B cell (primary cell): ENCODE results near the gene HOXC4. TPM values are rescaled to one million over a fixed set of nuclear protein-coding genes. Genes with fewer than 3 reads are reported as not detected.
A peak's percentile ranks its signal among the peaks of the same experiment; 100 is the strongest.

Experiments used
- ATAC-seq: fragments of 200-7000 bp; cut with Tn5 transposase; one replicate; pipeline ENCODE4 v1.10.0; 2021; ENCODE audit warnings: low read depth, mild to moderate bottlenecking, moderate number of reproducible peaks, moderate library complexity
- CTCF ChIA-PET: fragments of 350-600 bp; sonication (Branson Sonifier 250); formaldehyde crosslinking; loops from one replicate; lab custom pipeline; 2021; ENCODE audit warnings: antibody characterized with exemption, inconsistent platforms; lab: Charles Lee
- POLR2A ChIA-PET: fragments of 350-600 bp; sonication (Branson Sonifier 250); formaldehyde crosslinking; loops from one replicate; lab custom pipeline; 2021; ENCODE audit warnings: antibody characterized with exemption; lab: Charles Lee
- DNase-seq: peaks from one replicate; pipeline ENCODE4 v3.0.0; 2013
- H2AFZ ChIP-seq: 2 replicates; pipeline ENCODE4 v1.6.1; 2012; ENCODE audit warnings: mild to moderate bottlenecking, low read depth, low read length; ENCODE audit not compliant: insufficient read depth, poor library complexity, severe bottlenecking
- H3K27ac ChIP-seq, 2 donors: 1 replicate in 1 of 2; 2 replicates in 1 of 2; pipeline ENCODE4 v1.5.1; 2012 to 2013; ENCODE audit warnings: low read length in 2 of 2, mild to moderate bottlenecking in 2 of 2, moderate library complexity in 1 of 2
- H3K27me3 ChIP-seq, 4 experiments: fragments of 200-600 bp in 1 of 4; sonication (generic) in 1 of 4; replicated peaks in 1 of 4; 1 replicate in 2 of 4; 2 replicates in 2 of 4; pipeline versions ENCODE4 v1.6.1 to v1.7.0; 2013 to 2016; ENCODE audit warnings: low read length in 3 of 4, mild to moderate bottlenecking in 2 of 4, mixed read lengths in 1 of 4, moderate library complexity in 1 of 4; ENCODE audit not compliant: insufficient read depth in 4 of 4, control insufficient read depth in 3 of 4; ENCODE audit errors: control extremely low read depth in 1 of 4
- H3K36me3 ChIP-seq, 2 experiments: replicated peaks in 1 of 2; 1 replicate in 1 of 2; 2 replicates in 1 of 2; pipeline versions ENCODE4 v1.6.1 to v1.7.1; 2013; ENCODE audit warnings: low read length in 1 of 2; ENCODE audit not compliant: insufficient read depth in 2 of 2, control insufficient read depth in 1 of 2; ENCODE audit errors: control extremely low read depth in 1 of 2, extremely low read depth in 1 of 2
- H3K4me1 ChIP-seq, 2 donors: fragments of 200-600 bp in 1 of 2; sonication (generic) in 1 of 2; 1 replicate in 1 of 2; 2 replicates in 1 of 2; pipeline versions ENCODE4 v1.5.1 to v1.6.1; 2013 to 2017; ENCODE audit warnings: low read length in 2 of 2; ENCODE audit not compliant: control insufficient read depth in 2 of 2, insufficient read depth in 2 of 2
- H3K4me2 ChIP-seq: replicated peaks from 2 replicates; pipeline ENCODE3; 2012; ENCODE audit warnings: mild to moderate bottlenecking, low read depth, low read length; ENCODE audit not compliant: poor library complexity, severe bottlenecking
- H3K4me3 ChIP-seq, 5 experiments: fragments of 200-600 bp in 1 of 5; sonication (generic) in 1 of 5; 1 replicate in 3 of 5; 2 replicates in 2 of 5; pipeline versions ENCODE4 v1.5.1 to v1.7.0; 2011 to 2016; ENCODE audit warnings: low read length in 4 of 5, mild to moderate bottlenecking in 4 of 5, low read depth in 2 of 5, control low read depth in 1 of 5, moderate library complexity in 1 of 5; ENCODE audit not compliant: insufficient read depth in 1 of 5; ENCODE audit errors: control extremely low read depth in 1 of 5, extremely low read depth in 1 of 5
- H3K79me2 ChIP-seq: fragments of 200-600 bp; sonication (generic); one replicate; pipeline ENCODE4 v1.6.0; 2016; ENCODE audit warnings: low read length; ENCODE audit not compliant: control insufficient read depth, insufficient read depth
- H3K9ac ChIP-seq: fragments of 200-600 bp; sonication (generic); 2 replicates; pipeline ENCODE4 v1.6.1; 2017; ENCODE audit warnings: mild to moderate bottlenecking, low read length, moderate library complexity
- H3K9me3 ChIP-seq, 3 donors: one replicate each; pipeline versions ENCODE4 v1.6.1 to v1.7.1; 2013; ENCODE audit warnings: low read length in 2 of 3; ENCODE audit not compliant: control insufficient read depth in 2 of 3, insufficient read depth in 1 of 3; ENCODE audit errors: control extremely low read depth in 1 of 3
- H4K20me1 ChIP-seq: 2 replicates; pipeline ENCODE4 v1.6.0; 2012; ENCODE audit warnings: mild to moderate bottlenecking, low read length; ENCODE audit not compliant: insufficient read depth, control insufficient read depth, poor library complexity, severe bottlenecking
- H3K27ac Mint-ChIP-seq: one replicate; pipeline ENCODE4 v1.8.0; 2021; ENCODE audit warnings: mixed read lengths
- H3K27me3 Mint-ChIP-seq: one replicate; pipeline ENCODE4 v1.8.0; 2021; ENCODE audit warnings: mixed read lengths
- H3K4me1 Mint-ChIP-seq: one replicate; pipeline ENCODE4 v1.8.0; 2021; ENCODE audit warnings: mixed read lengths
- H3K4me3 Mint-ChIP-seq: one replicate; pipeline ENCODE4 v1.8.0; 2021; ENCODE audit warnings: mixed read lengths
- H3K9me3 Mint-ChIP-seq: one replicate; pipeline ENCODE4 v1.8.0; 2022; ENCODE audit warnings: mixed read lengths; ENCODE audit not compliant: insufficient read depth
- EZH2 ChIP-seq: IDR thresholded peaks from 2 replicates; pipeline ENCODE4 v1.6.1; 2012; ENCODE audit warnings: borderline replicate concordance, low read depth, mild to moderate bottlenecking, moderate library complexity, low read length; ENCODE audit not compliant: insufficient read depth, poor library complexity, severe bottlenecking
- WGBS: methylation state at CpG from one replicate; pipeline ENCODE4 v1.1.5; 2013; ENCODE audit warnings: missing lambda C conversion rate; ENCODE audit not compliant: insufficient coverage; 5-methylcytosine and 5-hydroxymethylcytosine counted together
- intact Hi-C: fragments of 100-400 bp; cut with micrococcal nuclease; formaldehyde crosslinking; loops from one replicate; pipeline ENCODE4 v1.10.0; 2022
- polyA plus RNA-seq: library from polyadenylated mRNA; depleted of rRNA; stranded (reverse); fragments of >200 nt; gene quantifications from 2 replicates; pipeline ENCODE4 v1.2.3, GENCODE V29; 2012
- total RNA-seq, 2 donors: library from RNA; stranded (reverse); fragments of 120-200 nt in 1 of 2; gene quantifications; 1 replicate in 1 of 2; 2 replicates in 1 of 2; pipeline versions ENCODE4 v1.2.3 to v1.2.4, GENCODE V29; 2013 to 2022
- TF ChIP-seq, protein P1 (sequence below): fragments of 200-600 bp; IDR thresholded peaks from one replicate; pipeline ENCODE4 v1.8.0; 2022; ENCODE audit warnings: antibody characterized with exemption, mild to moderate bottlenecking

HOXC4 gene
- total and polyA plus RNA-seq, 2 donors (not counting 1 experiment from before 2014, with no cell fraction given), result 4.3 to 6.5 TPM

- ATAC-seq (peak; percentile 87), DNase-seq (peak; percentile 84)
- H3K4me2 ChIP-seq, result peak overlapping the region; percentile 88
- no peaks in the 10 kb centered on the region for H4K20me1 ChIP-seq
- WGBS, result 4% methylated on average over 29 of the region's 34 CpGs
- peaks cover 0 to 93% (median 73%) of the 10 kb centered on the region in 4 experiments for H3K27me3 ChIP-seq
- ChIA-PET CTCF (interaction anchor here (0.9 to 3.9 kb wide), 11 partner anchors 9 to 190 kb away, joined by 3 to 31 read pairs (median 4); partner anchors contain the start of genes HOXC5 and HOXC8), POLR2A (interaction anchor here (0.6 to 1.5 kb wide), 8 partner anchors 10 to 798 kb away, joined by 3 to 10 read pairs (median 6); partner anchors contain the start of gene HOXC6)
- peaks cover 25 to 42% of the 10 kb centered on the region in 2 donors for H3K4me1 ChIP-seq
- Mint-ChIP-seq H3K4me3 (peak overlapping the region; percentile 90), H3K9me3 (no peaks in the 10 kb centered on the region), H3K27ac (peak overlapping the region; percentile 83), H3K27me3 (peaks cover 63% of the 10 kb centered on the region), H3K4me1 (peaks cover 22% of the 10 kb centered on the region)
- peak overlapping the region; percentile 70 for H3K9ac ChIP-seq
- peak overlapping the region in 4 of 5 experiments; percentile 43 to 71 (median 48) for H3K4me3 ChIP-seq
- peaks cover 0 to 45% (median 6%) of the 10 kb centered on the region in 3 donors for H3K9me3 ChIP-seq
- H3K79me2 ChIP-seq, result no peaks in the 10 kb centered on the region
- TF ChIP-seq, protein P1, sequence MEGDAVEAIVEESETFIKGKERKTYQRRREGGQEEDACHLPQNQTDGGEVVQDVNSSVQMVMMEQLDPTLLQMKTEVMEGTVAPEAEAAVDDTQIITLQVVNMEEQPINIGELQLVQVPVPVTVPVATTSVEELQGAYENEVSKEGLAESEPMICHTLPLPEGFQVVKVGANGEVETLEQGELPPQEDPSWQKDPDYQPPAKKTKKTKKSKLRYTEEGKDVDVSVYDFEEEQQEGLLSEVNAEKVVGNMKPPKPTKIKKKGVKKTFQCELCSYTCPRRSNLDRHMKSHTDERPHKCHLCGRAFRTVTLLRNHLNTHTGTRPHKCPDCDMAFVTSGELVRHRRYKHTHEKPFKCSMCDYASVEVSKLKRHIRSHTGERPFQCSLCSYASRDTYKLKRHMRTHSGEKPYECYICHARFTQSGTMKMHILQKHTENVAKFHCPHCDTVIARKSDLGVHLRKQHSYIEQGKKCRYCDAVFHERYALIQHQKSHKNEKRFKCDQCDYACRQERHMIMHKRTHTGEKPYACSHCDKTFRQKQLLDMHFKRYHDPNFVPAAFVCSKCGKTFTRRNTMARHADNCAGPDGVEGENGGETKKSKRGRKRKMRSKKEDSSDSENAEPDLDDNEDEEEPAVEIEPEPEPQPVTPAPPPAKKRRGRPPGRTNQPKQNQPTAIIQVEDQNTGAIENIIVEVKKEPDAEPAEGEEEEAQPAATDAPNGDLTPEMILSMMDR, result no peak
- no peaks in the 10 kb centered on the region for H3K36me3 ChIP-seq
- H3K27ac ChIP-seq, result peak overlapping the region; percentile 30 to 40
- H2AFZ ChIP-seq, result peak overlapping the region; percentile 82
- intact Hi-C loops, result loop anchor here (1.0 kb wide), 1 partner anchor 35 kb away; the partner anchor contains the start of gene HOXC4
Observed at GRCh38 chr12:54017878-54018467, 35.7 kb upstream of the HOXC4 start.

DNA sequence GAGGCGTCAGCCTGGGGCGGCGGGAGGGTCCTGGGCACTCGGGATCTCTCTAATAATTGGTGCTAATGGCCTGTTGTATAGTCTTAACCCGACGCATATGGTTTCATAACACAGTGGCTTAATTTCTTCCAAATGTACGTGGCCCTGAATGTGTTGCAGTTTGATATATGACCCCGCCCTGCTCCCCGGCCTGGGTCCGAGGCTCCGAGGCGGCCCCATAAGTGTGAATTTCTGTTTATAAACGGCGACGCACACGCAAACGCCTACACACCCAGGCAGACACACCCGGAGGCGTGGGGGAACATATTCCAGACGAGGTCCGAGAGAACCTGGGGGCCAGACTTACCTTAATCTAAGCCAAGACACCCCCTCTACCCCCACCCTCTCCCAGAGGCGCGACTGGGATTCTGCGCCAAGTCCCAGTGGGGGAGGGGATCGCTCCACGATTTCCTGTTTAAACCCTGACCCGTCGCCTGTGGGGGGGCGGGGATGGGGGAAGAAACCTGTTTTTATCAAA, 35.1 kb upstream of the HOXC4 start:
- H3K4me2 ChIP-seq, result peak overlapping the region; percentile 88
- H3K9ac ChIP-seq, result peak overlapping the region; percentile 70
- intact Hi-C loops, result loop anchor here (1.0 kb wide), 1 partner anchor 35 kb away; the partner anchor contains the start of gene HOXC4
- Mint-ChIP-seq H3K4me1 (peaks cover 22% of the 10 kb centered on the region), H3K9me3 (no peaks in the 10 kb centered on the region), H3K4me3 (peak overlapping the region; percentile 90), H3K27me3 (peaks cover 64% of the 10 kb centered on the region), H3K27ac (peak overlapping the region; percentile 83)
- no peaks in the 10 kb centered on the region for H3K36me3 ChIP-seq
- H3K4me3 ChIP-seq, result peak overlapping the region in 4 of 5 experiments; percentile 43 to 71 (median 48)
- ChIA-PET CTCF (interaction anchor here (1.0 to 3.9 kb wide), 2 partner anchors 12 to 13 kb away, joined by 3 to 31 read pairs; partner anchors contain the start of gene HOXC5), POLR2A (no interaction called here)
- WGBS, result 30% methylated on average over 12 of the region's 29 CpGs
- DNase-seq, result peak; percentile 17
- peaks cover 0 to 93% (median 73%) of the 10 kb centered on the region in 4 experiments for H3K27me3 ChIP-seq
- peak overlapping the region; percentile 30 to 40 for H3K27ac ChIP-seq
- peaks cover 0 to 45% (median 6%) of the 10 kb centered on the region in 3 donors for H3K9me3 ChIP-seq
- H2AFZ ChIP-seq, result peak overlapping the region; percentile 82
- H3K79me2 ChIP-seq, result no peaks in the 10 kb centered on the region
- no peak for ATAC-seq
- H3K4me1 ChIP-seq, result peaks cover 25 to 40% of the 10 kb centered on the region in 2 donors
- TF ChIP-seq EZH2, result no peak
- TF ChIP-seq, protein P1, result no peak
- H4K20me1 ChIP-seq, result no peaks in the 10 kb centered on the region
